ENCODE measurements around the gene YPEL5.
A peak's percentile ranks its signal among the peaks of the same experiment; 100 is the strongest.

GRCh38 chr2:30197570-30198192 is 50.9 kb downstream of the YPEL5 start:
- TF ChIP-seq, protein P1, sequence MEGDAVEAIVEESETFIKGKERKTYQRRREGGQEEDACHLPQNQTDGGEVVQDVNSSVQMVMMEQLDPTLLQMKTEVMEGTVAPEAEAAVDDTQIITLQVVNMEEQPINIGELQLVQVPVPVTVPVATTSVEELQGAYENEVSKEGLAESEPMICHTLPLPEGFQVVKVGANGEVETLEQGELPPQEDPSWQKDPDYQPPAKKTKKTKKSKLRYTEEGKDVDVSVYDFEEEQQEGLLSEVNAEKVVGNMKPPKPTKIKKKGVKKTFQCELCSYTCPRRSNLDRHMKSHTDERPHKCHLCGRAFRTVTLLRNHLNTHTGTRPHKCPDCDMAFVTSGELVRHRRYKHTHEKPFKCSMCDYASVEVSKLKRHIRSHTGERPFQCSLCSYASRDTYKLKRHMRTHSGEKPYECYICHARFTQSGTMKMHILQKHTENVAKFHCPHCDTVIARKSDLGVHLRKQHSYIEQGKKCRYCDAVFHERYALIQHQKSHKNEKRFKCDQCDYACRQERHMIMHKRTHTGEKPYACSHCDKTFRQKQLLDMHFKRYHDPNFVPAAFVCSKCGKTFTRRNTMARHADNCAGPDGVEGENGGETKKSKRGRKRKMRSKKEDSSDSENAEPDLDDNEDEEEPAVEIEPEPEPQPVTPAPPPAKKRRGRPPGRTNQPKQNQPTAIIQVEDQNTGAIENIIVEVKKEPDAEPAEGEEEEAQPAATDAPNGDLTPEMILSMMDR (IDR thresholded peaks at IDR 0.05), result peak; percentile 22
- TF ChIP-seq EZH2 (IDR thresholded peaks at IDR 0.05) (no peak), EZH2phosphoT487 (IDR thresholded peaks at IDR 0.05) (no peak)

All from neural progenitor cell (in vitro differentiated cells).